GM21423 (cell line): Measurements from ENCODE around the gene ACTR3C.

Source experiments
- ATAC-seq: cut with Tn5 transposase; IDR thresholded peaks from one replicate; pipeline ENCODE4 v1.9.1; 2021; ENCODE audit warnings: mild to moderate bottlenecking, moderate library complexity; ENCODE audit not compliant: unreplicated experiment

The ACTR3C gene

GRCh38 chr7:150322833-150323681, at the start of gene ACTR3C, which contains the start of gene LRRC61:
Gene ACTR3C, minus strand, starts transcription at chr7:150323545. Its CDS starts 28,249 bp downstream, at chr7:150295296.
Gene LRRC61, plus strand, starts transcription at chr7:150323355. Its CDS starts 13,507 bp downstream, at chr7:150336862.
- peak; percentile 60 for ATAC-seq

- ATAC-seq = no peak
Measured at GRCh38 chr7:150372271-150373048, 49.1 kb upstream of the ACTR3C start.

DNA sequence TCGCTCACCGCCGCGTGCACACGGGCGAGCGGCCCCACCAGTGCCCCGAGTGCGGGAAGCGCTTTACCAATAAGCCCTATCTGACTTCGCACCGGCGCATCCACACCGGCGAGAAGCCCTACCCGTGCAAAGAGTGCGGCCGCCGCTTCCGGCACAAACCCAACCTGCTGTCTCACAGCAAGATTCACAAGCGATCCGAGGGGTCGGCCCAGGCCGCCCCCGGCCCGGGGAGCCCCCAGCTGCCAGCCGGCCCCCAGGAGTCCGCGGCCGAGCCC, 48.6 kb upstream of the ACTR3C start:
- ATAC-seq = no peak

DNA sequence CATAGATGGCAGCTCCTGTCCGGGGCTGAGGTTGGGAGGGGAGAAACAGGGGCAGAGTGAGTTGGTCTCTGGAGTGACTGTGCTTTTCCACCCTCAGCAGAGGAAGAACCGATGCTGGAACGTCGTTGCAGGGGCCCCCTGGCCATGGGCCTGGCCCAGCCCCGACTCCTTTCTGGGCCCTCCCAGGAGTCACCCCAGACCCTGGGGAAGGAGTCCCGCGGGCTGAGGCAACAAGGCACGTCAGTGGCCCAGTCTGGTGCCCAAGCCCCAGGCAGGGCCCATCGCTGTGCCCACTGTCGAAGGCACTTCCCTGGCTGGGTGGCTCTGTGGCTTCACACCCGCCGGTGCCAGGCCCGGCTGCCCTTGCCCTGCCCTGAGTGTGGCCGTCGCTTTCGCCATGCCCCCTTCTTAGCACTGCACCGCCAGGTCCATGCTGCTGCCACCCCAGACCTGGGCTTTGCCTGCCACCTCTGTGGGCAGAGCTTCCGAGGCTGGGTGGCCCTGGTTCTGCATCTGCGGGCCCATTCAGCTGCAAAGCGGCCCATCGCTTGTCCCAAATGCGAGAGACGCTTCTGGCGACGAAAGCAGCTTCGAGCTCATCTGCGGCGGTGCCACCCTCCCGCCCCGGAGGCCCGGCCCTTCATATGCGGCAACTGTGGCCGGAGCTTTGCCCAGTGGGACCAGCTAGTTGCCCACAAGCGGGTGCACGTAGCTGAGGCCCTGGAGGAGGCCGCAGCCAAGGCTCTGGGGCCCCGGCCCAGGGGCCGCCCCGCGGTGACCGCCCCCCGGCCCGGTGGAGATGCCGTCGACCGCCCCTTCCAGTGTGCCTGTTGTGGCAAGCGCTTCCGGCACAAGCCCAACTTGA, 48.0 kb upstream of the ACTR3C start:
- no peak for ATAC-seq

GRCh38 chr7:150370612-150371071, 47.3 kb upstream of the ACTR3C start:
- no peak for ATAC-seq

DNA sequence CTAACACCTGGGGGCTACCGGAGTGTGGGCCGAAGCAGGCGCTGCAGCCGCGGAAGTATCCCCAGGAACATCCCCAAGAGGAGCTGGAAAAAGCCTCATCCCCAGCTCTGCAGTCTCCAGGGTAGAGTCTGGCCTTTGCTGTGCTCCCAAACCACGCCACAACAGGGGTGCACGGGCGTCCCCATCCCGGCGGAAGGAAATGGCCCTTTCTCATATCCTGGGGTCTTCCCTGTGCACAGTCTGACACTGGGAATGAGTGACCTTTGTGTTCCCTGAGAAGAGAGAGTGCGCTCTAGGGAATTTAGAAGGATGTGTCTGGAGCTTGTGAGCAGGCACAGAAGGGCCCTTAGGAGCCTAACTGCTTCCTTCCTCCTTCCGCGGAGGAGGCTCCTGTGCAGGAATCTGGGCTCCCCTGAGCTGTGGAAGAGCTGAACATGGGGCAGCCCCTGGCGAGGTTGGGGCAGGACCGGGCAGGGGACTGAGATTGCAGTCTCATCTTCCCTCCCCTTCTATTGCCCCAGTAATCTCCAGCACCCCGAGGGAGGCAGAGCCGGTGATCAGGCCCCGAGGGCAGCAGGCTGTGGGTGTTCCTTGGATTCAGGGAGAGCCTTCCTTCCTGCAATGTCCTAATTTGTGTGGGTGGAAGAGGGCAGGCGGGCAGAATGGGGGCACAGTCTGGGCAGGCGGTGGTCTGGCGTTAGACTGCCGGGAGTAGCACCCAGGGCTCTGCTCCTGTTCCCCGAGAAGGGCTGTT, 46.6 kb upstream of the ACTR3C start:
- no peak for ATAC-seq

DNA sequence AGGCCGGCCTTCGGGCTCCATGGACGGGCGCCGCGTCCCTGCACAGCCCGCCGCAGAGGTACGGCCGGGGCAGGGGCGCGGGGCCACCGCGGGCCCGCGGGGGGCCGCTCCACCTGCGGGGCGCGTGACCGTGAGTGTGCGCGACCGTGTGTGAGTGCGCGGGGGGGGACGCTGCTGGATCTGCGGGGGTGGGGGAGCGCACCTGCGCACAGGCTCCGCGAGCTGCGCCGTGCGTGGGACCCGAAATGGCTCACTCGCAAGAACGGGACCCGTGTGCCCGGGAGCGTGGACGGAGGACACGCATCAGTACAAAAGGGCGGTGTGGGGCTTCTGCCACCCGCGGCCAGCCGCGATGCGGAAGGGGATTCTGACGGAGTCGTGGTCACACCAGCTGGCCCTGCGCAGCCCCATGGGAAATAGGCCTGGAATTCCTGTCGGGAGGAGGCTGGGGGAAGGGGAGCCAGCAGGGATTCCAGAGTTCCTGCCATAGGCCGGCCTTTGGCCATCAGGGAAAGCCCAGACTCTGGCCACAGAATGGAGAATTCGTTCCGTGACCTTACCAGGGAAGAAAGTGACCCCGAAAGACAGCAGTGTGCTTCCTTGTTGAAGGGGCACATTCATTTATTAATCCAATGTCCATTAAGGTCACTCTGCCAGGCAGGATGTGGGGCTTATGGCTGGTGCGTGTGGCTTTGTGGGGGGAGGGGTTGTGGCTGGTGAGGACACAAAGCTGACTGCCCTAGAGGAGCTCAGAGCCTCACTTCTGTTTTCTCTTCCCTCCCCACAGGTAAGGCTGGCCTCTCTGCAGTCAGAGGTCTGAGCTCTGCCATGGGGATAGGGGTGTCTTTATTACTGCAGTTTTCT, 45.8 kb upstream of the ACTR3C start:
- ATAC-seq = peak; percentile 55

DNA sequence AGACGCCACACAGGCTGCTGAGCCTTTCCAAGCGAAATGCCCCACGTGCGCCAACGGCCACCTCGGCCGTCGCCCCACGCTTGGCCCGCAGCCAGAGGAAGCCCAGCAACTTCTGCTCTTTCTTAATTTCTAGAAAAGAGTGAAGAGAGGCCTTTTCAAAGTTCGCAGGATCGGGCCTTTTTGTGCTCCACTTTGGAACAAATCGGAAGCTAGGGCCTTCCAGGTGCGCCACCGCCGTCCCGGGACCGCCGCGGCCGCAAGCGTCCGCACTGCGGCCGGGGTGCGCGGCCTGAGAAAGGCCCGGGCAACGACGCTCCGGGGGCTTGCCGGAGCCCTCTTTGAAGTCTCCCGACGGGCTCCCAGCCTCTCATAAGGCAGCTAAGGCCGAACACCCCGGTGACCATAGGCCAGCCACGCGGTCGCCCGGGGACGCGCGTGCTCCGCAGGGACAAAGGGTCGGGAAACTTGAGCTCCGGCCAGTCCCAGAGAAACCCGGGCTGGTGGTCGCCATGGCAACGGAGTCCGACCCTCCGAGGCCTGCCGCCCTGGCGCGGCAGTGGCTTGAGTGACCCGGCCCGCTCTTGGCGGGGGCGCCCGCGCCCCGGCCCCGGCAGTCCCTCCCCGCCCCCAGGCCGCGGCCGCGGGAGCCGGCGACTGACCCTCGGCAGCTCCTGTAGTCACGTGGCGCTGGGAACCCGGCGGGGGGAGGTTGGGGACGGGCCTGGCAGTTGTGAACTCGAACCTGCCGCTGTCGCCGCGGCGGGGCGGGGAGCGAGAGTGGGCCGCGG, 44.9 kb upstream of the ACTR3C start, which contains the start of gene REPIN1:
Gene REPIN1 (plus strand): TSS at position 727 of the 788 bp plus-strand sequence. CDS start 890 bp downstream, outside the sequence.
- peak; percentile 39 for ATAC-seq

GRCh38 chr7:150367677-150368095, 44.3 kb upstream of the ACTR3C start:
- no peak for ATAC-seq

DNA sequence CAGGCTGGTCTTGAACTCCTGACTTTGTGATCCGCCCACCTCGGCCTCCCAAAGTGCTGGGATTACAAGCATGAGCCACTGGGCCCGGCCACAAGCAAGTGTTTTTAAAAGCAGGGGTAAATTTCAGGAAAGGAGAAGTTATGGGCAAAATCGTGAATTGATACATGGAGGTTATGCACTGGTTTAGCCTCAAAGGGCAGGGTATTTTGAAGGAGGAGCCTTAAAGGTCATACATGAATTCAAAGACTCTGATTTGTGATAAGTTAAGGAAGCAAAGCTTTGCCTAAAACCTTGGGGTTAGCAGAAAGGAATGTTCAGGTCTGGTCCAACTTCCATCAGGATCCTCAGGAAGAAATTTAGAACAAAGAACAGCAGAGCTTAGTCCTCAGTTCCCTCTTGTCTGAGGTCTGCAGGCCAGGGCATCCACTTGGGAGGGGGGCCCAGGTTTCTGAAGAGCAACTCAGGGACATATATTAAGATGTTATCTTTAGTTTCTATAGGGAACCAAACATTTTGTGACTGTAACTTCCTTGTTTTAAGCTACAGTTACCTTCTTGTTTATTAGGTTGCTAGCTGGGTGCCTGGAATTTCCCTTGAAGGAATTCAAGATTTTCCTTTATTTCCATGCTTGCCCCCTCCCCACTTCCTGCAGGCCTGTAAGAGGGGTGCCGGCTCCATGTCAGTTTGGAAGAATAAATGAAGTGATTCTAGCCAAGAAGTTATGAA, 42.5 kb upstream of the ACTR3C start:
- ATAC-seq = no peak

DNA sequence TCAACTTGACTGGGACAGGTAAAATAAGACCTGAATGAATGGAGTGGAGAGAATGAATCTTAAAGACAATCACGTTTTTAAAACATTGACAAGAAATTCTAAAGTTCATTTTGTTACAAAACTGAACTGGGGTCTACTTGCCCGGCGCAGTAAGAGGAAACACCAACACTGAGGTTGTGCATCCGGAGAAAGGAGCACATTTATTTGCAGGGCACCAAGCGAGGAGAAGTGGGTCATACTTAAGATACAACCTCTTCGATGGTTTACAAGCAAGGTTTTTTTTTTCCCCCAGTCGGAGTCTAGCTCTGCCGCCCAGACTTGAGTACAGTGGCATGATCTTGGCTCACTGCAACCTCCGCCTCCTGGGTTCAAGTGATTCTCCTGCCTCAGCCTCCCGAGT, 41.8 kb upstream of the ACTR3C start:
- no peak for ATAC-seq

DNA sequence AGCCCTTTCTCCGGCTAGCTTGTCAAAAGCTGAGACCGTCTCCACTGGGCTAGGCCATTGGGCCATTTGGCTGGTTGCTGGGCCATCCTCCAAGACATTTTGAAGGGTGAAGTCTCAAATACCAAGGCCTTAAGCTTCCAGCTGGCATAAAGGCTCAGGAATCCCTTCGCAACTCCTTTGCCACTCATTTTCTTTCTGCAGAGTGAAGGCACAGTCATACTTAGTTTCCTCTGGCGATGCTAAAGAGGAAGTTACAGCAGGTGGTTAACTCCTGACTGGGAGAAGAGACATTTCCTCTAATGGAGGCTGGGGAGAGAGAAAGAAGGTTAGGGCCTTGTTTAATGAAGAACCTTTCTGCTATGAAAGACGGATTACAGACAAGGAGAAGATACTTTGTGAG, 40.5 kb upstream of the ACTR3C start:
- ATAC-seq = peak; percentile 26

DNA sequence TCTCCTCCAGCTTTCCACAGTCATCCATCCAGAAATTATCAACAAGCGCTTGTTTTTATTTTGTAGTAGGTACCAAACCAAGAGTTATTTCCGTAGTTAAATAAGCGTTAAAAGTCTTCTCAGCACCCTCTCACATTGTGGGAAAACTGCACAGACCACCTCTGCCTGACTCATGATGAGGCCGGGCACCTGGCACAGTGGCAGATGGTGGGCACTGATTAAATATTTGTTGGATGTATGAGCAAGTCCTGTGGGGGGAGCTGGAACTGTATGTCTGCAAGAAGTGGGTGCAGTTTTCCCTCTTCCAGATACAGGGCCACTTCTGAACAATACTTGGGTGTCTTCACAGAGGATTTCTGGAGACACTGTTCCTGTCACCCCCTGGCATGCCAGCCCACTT, 40.0 kb upstream of the ACTR3C start:
- ATAC-seq = no peak

DNA sequence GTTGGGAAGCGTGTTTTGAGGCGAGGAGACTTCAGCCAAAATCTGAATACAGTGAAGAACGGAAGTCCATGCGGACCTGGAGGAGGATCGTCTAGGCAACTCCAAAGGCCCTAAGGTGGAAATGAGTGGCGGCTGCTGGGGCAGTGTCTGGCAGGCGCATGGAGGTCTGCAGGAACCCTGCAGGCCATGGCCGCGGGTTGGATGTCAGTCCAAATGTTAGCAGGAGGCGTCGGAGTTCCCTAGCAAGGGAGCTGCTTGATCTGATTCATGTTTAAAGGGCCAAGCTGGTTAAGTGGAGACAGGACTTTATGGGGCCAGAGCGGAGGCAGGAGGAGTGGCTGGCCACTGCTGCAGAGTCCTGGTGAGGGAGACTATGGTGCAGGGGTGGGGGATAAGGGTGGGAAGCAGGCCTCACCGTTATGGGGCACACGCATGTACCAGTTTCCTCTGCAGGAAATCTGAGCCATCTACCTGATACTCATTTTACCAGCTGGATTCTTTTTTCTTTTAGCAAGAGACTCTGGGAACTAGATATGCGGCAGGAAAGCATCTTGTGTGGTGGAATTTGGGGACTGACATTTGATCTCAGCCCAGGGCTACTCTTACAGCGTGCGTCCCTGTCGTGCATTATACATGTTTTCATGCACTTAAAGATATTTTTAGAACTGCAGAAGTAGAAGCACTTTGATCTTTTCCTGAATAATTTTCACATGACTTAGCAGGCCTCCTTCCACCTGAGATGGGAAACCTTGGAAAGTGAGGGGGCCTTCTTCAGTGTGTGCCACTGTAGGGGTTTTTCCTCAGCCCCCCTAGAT, 38.7 kb upstream of the ACTR3C start:
- ATAC-seq = no peak

- no peak for ATAC-seq
Measured at GRCh38 chr7:150361402-150361801, 38.1 kb upstream of the ACTR3C start.

DNA sequence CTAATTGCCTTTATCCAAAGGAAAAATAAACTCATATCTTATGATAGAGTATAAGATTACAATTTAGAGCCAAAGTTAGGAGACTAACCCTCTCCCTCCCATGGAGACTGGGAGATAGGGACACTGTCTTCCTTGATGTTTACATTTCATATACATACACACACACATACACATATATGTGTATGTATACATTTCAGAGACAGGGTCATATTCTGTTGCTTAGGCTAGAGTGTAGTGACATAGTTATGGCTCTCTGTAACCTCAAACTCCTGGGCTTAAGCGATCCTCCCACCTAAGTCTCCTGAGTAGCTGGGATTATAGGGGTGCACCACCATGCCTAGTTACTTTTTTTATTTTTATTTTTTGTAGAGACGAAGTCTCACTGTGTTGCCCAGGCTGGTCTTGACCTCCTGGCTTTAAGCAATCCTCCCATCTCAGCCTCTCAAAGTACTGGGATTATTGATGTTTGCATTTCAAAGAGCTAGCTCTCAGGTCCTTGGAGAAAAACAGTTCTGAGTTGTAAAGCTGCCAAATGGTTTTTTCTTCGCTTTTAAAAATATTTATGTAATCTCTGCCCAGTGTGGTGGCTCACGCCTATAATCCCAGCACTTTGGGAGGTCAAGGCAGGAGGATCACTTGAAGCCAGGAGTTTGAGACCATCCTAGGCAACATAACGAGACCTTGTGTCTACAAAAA, 37.2 kb upstream of the ACTR3C start:
- ATAC-seq = no peak
